ENCODE results near the gene COL6A1. TPM values are rescaled to one million over a fixed set of nuclear protein-coding genes. Genes with fewer than 3 reads are reported as not detected.
"Not testable (repeated sequence)": the region's sequence is repeated elsewhere in the genome, so short reads cannot be mapped to it uniquely, and the experiment has no call there.

The COL6A1 gene
- total RNA-seq, 2 donors from 2014 or later, result 0.69 to 2.0 TPM

DNA sequence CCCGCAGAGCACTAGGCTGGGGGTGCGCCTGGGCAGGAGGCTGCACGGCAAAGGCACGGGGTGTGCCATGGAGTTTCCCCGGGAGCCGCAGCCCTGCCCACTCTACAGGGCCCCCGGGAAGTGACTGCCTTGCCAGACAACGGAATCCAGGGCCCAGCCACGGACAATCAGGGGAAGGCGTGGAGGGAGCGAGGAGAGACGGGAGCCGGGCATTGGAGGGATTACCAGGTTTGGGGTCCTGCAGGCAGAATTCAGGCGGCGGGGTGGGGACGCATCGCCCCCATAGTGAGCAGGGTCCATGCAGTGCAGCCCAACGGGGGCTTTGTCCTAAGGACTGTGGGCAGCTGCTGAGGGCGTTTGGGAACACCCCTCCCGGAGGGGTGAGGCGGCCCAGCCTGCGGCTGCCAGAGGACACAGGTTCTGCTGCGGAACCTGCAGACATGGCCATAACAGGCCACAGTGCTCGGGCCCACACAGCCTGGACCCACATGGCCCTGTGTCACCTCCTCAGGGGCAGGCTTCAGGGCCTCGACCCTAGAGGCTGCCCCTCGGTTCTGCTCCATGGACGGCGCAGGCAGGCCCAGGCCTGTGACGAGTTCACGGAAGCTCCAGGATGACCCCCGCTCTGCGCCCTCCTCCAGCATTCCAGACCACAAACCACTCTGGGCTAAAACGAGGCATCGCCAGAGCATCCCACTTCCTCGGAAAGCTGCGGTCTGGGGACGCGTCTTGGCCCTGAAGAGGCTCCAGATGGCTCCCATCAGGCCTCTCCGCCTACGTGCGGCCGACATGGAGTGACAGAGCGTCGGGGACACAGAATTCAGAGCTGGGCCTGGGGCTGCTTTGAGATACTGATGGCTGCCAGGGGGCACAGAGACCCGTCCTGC, 54.5 kb downstream of the COL6A1 start:
- Mint-ChIP-seq H3K4me3 (no peak overlapping the region), H3K4me1 (no peaks in the 10 kb centered on the region), H3K9me3 (no peaks in the 10 kb centered on the region), H3K27ac (no peak overlapping the region), H3K27me3 (peaks cover 4% of the 10 kb centered on the region), H3K36me3 (ENCODE audit: low read depth) (no peaks in the 10 kb centered on the region)
- no peak for ATAC-seq (replicated peaks)

DNA sequence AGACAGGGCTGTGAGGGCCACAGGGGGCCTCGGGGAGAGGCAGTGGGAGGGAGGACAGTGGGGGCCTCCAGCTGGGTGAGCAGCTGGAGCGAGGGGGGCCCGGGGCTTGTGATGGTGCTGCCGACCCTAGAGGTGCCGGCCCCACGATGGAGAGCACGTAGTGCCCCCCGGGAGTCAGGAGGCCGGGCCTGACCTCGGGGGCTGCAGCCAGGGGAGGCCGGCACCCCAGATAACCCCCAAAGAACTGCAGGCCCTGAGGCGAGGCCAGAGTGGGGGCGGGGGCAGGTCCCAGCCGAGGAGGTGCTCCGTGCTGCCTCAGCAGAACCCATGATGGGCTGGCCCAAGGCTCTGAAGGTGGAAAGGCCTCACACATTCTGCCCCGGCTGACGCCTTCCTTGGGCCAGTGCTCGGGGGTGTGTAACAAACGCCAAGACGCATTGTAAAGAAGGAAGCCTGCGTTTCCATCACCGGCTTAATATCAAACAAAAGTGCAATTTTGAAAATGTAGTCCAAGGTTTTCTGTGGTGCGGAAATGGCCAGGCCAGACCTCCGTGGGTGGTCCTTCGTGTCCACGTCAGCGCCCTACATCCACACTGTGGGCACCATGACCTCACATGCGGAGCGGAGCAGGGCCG, 55.2 kb downstream of the COL6A1 start:
- no peak overlapping the region for H3K4me3 Mint-ChIP-seq
- ATAC-seq (replicated peaks), result no peak
- no peaks in the 10 kb centered on the region for H3K4me1 Mint-ChIP-seq
- H3K27ac Mint-ChIP-seq, result no peak overlapping the region
- H3K27me3 Mint-ChIP-seq, result peaks cover 6% of the 10 kb centered on the region
- H3K36me3 Mint-ChIP-seq (ENCODE audit: low read depth), result no peaks in the 10 kb centered on the region
- H3K9me3 Mint-ChIP-seq, result no peaks in the 10 kb centered on the region

DNA sequence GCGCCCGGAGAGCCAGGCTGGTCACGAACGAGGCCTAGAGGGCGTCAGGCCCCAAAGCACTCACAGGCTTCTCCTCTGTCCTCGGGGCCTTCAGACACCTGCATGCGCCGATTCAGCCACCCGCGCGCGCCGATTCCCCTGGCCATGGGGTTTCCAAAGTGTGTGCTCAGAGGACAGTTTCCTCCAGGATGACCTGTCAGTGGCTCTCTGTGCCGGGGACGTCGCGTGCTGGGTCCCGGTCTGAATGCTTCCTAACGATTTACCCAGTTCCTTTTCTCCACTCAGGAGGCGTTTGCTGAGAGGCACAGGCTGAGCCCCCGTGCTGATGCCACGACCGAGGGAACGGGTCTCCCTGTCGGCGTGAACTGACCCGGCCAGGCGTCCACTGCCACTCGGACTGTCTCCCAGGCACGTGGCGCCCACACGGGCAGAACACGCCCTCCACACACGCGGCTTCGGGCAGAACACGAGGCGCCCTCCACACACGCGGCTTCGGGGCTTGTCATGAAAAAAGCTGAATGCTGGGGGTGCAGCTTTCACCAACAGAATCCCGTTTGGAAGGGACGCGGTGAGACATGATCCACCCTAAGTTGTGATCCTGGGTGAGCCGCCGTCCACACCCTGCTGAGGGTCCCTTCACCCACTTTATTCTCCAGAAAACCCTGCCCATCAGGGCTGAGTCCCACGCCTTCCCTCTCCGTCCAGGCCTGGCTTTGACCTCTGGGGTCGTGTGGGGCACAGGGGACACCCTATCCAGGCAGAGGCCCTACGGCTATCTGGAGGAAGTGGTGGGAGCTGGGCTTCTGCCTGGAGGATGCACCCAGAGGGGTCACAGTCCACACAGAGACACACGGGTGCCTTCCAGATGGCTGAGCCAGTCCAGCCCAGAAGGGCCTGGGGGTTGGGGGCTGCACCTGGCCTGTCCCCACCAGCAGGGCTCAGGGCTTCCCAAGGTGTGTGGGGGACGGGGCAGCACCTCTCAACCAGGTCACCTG, 56.1 kb downstream of the COL6A1 start:
- Mint-ChIP-seq H3K4me3 (no peak overlapping the region), H3K27ac (no peak overlapping the region), H3K4me1 (no peaks in the 10 kb centered on the region), H3K36me3 (ENCODE audit: low read depth) (no peaks in the 10 kb centered on the region), H3K9me3 (no peaks in the 10 kb centered on the region), H3K27me3 (peaks cover 4% of the 10 kb centered on the region)
- ATAC-seq (replicated peaks), result no peak

DNA sequence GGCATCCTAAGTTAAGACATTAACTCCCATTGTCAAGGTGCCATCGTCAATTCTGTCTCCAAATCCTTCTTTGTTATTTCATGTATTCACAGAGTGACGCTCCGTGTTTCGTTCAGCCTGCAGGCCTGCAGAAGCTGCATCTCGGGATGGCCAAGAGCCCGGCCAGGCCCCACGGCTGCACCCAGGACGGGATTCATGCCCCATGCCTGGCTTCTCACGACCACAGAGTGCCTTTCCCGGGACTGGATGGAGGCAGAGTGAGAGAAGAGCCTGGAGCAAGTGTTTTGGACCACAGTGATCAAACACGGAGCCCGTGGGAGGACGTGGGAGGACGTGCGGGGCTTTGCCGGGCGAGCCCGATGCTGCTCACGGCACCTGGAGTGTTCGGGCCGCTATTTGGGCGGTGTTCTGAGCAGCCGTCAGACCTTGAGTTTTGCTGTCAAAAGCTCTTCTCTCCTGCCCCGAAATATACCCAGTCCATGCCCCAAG, 56.8 kb downstream of the COL6A1 start:
- no peaks in the 10 kb centered on the region for H3K4me1 Mint-ChIP-seq
- no peaks in the 10 kb centered on the region for H3K9me3 Mint-ChIP-seq
- peaks cover 4% of the 10 kb centered on the region for H3K27me3 Mint-ChIP-seq
- no peak for ATAC-seq (replicated peaks)
- no peaks in the 10 kb centered on the region for H3K36me3 Mint-ChIP-seq (ENCODE audit: low read depth)
- no peak overlapping the region for H3K27ac Mint-ChIP-seq
- H3K4me3 Mint-ChIP-seq, result no peak overlapping the region

DNA sequence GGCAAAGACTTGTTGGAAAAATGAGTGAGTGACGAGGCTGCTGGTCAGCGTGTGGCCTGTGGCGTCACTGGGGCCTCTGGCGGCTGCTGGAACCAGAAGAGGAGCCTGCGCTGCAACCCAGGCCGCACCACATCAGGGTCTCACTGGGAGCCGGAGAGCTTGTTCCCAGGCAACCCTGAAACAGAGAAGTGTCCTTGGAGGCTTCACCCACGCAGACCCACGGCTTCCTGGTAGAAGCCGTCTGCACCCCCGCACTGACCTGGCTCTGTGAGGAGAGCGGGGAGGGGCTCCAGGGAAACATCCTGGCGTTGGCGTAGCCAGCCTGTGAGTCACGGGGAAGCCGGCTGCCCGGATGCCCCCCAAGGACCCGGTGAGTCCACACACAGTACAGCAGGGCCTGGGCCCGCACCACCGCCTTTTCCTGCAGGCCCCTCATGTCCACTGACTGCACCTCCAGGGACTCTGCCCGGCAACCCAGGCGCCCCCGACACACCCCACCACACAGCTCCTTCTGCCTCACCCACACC, 57.4 kb downstream of the COL6A1 start:
- no peak overlapping the region for H3K4me3 Mint-ChIP-seq
- H3K4me1 Mint-ChIP-seq, result no peaks in the 10 kb centered on the region
- no peak for ATAC-seq (replicated peaks)
- H3K27ac Mint-ChIP-seq, result no peak overlapping the region
- H3K27me3 Mint-ChIP-seq, result peaks cover 4% of the 10 kb centered on the region
- no peaks in the 10 kb centered on the region for H3K36me3 Mint-ChIP-seq (ENCODE audit: low read depth)
- H3K9me3 Mint-ChIP-seq, result no peaks in the 10 kb centered on the region

DNA sequence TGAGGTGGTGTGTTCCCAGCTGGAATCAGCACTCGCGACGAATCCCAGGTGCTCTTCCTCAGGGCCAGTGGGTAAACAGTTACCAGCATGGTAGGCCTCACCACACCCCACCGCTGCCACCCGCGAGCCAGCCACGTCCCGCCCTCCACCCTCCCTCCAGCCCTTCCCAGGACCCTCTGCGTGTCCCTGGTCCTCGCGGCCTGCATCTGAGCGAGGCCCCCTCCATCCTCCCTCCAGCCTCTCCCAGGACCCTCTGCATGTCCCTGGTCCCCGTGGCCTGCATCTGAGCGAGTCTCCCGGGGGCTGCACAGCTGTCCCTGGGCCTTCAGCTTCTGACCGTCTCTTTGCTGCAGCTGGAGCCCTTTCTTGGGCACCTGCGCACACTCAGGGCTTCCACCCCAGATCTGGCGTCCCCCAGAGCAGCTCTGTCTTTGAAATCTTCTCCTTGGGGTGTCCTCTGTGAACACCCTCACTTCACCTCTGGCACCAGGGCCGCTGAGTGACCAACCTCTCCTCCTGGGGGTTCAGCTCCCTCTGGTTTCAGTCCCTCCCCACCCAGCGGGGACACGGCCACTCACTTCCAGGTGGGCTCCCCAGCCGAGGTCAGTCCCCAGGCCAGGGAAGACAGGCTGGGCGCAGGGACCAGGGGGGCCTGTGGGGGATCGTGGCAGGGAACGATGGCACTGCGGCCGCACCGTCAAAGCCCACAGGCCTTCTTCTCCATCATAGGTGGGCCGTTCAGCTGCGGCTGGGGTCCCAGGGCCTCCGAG, 58.5 kb downstream of the COL6A1 start:
- Mint-ChIP-seq H3K4me1 (no peaks in the 10 kb centered on the region), H3K27ac (no peak overlapping the region), H3K4me3 (no peak overlapping the region), H3K9me3 (no peaks in the 10 kb centered on the region), H3K27me3 (peaks cover 4% of the 10 kb centered on the region), H3K36me3 (ENCODE audit: low read depth) (no peaks in the 10 kb centered on the region)
- no peak for ATAC-seq (replicated peaks)

DNA sequence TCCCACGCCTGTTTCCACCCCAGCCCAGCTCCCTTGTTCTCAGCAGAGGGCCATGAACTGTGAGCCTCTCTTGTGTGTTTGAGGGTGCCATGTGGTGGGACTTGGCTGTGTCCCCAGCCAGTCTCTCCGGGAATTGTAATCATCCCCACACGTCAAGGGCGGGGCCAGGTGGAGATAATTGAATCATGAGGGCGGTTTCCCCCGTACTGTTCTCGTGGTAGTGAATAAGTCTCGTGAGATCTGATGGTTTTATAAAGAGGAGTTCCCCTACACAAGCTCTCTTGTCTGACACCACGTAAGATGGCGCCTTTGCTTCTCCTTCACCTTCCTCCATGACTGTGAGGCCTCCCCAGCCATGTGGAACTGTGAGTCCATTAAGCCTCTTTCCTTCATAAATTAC, 59.1 kb downstream of the COL6A1 start:
- H3K27me3 Mint-ChIP-seq, result peaks cover 4% of the 10 kb centered on the region
- H3K4me1 Mint-ChIP-seq, result no peaks in the 10 kb centered on the region
- H3K4me3 Mint-ChIP-seq, result no peak overlapping the region
- no peak for ATAC-seq (replicated peaks)
- no peak overlapping the region for H3K27ac Mint-ChIP-seq
- no peaks in the 10 kb centered on the region for H3K9me3 Mint-ChIP-seq
- no peaks in the 10 kb centered on the region for H3K36me3 Mint-ChIP-seq (ENCODE audit: low read depth)

DNA sequence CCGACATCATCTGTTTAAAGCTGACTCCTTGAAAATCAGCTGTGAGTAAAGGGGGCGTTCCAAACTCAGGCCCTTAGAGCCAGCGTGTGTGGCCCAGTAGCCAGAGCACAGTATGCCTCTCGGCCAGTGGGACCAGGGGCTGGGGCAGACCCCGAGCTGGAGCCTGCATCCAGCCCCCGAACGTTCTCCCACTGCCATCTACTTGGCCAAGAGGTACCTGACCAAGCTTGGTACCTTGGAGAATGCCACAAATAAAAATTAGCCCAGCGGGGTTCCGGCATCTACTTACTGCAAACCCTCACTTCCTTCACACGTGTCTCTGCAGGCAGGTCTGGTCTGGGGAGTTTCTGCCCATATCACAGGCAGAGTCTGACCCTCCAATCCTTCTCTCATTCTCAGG, 59.6 kb downstream of the COL6A1 start:
- no peak overlapping the region for H3K4me3 Mint-ChIP-seq
- no peak overlapping the region for H3K27ac Mint-ChIP-seq
- H3K4me1 Mint-ChIP-seq, result no peaks in the 10 kb centered on the region
- peaks cover 4% of the 10 kb centered on the region for H3K27me3 Mint-ChIP-seq
- H3K36me3 Mint-ChIP-seq (ENCODE audit: low read depth), result no peaks in the 10 kb centered on the region
- no peak for ATAC-seq (replicated peaks)
- no peaks in the 10 kb centered on the region for H3K9me3 Mint-ChIP-seq

DNA sequence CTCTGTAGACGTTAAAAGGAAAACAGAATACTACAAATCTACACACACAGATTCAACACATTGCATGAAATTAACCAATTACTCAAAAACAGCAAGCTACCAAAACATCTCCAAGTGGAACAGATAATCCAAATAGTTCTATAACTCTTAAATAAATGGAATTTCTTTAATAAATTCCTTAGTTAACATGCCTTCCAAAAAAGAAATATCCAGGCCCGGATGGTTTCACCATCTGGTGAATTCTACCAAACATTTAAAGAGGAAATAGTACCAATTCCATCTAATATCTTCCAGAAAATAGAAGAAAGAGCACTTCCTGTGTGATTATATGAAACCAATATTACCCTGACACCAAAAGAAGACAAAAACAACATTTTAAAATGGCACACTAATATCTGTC, 63.6 kb downstream of the COL6A1 start:
- Mint-ChIP-seq H3K27ac (no peak overlapping the region), H3K27me3 (peaks cover 4% of the 10 kb centered on the region), H3K9me3 (no peaks in the 10 kb centered on the region), H3K4me1 (no peaks in the 10 kb centered on the region), H3K36me3 (ENCODE audit: low read depth) (no peaks in the 10 kb centered on the region), H3K4me3 (no peak overlapping the region)
- no peak for ATAC-seq (replicated peaks)

DNA sequence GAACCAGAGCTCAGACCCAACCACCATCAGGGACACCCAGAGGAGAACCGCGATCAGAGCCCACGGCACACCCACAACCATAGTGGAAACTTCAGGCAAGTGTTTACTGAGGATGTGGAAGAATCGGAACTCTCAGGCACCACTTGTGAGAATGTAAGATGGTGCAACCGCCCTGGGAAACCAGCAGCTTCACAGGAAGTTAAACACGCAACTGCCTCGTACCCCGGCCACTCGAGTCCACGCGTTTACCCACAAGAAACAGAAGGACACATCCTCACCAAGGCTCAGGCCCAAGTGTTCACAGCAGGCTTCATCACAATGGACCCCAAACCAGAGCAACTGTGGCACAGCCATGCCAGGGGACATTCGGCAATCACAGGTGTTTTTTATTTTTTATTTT, 64.9 kb downstream of the COL6A1 start:
- Mint-ChIP-seq H3K36me3 (ENCODE audit: low read depth) (no peaks in the 10 kb centered on the region), H3K27ac (no peak overlapping the region), H3K9me3 (no peaks in the 10 kb centered on the region), H3K4me3 (no peak overlapping the region), H3K4me1 (no peaks in the 10 kb centered on the region), H3K27me3 (peaks cover 4% of the 10 kb centered on the region)
- ATAC-seq (replicated peaks), result no peak

DNA sequence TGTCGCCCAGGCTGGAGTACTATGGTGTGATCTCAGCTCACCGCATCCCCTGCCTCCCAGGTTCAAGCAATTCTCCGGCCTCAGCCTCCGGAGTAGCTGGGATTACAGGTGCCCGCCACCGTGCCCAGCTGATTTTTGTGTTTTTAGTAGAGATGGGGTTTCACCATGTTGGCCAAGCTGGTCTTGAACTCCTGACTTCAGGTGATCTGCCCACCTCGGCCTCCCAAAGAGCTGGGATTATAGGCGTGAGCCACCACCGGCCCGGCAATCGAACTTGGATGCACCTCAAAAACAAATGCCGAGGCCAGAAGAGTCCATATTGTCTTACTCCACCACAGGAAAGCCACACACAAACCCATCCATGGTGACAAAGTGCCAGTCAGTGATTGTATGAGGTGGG, 65.3 kb downstream of the COL6A1 start:
- not testable (repeated sequence) for H3K36me3 Mint-ChIP-seq (ENCODE audit: low read depth); ATAC-seq (replicated peaks); H3K9me3 Mint-ChIP-seq; H3K4me1 Mint-ChIP-seq; H3K27me3 Mint-ChIP-seq; H3K27ac Mint-ChIP-seq; H3K4me3 Mint-ChIP-seq

DNA sequence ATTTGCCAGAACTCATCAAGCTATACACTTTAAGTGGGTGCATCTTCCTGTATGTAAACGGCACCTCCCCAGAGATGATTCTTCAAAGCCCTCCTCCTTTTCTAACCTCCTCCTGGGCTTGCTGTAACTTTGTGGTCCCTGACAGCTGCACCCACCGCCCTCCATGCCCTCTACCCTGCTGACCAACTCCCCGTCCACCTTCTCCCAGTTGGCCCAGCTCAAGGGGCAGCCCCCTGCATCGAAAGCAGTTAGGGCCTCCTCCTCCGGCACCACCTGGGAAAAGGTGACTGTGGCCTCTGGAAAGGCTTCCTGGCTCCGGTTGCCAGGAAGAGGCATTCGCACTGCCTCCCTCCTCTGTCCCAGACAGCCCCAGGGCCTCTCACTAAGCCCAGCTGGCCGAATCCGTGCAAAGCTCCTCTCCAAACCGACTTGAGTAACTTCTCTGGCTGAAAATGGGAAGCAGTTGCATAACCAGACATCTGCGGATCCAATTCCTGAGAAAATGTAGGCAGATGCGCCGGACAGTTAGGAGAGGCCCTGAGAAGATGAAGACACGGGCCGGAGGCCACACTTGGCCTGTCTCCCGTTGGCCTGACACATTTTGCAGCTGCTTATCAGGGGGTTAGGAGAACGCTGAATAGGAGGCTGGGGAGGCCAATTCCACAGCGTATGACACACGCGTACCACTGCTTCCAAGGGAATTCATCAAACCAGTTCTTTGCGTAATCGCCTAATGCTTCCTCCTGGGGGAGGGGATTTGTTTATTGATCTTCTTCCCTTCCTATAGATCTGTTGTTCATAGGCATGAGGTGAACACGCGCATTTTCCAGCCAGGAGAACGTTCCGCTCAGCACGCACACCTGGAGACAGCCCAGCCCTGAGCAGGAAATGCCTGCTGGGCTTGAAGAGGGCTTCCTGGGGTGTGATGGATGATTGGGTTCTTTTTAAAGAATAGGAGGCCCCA, 67.6 kb downstream of the COL6A1 start:
- ATAC-seq (replicated peaks), result no peak
- Mint-ChIP-seq H3K36me3 (ENCODE audit: low read depth) (no peaks in the 10 kb centered on the region), H3K9me3 (no peaks in the 10 kb centered on the region), H3K4me1 (no peaks in the 10 kb centered on the region), H3K27ac (no peak overlapping the region), H3K4me3 (no peak overlapping the region), H3K27me3 (peaks cover 4% of the 10 kb centered on the region)
